ENCODE measurements around the gene PTGIR.

Gene PTGIR

DNA sequence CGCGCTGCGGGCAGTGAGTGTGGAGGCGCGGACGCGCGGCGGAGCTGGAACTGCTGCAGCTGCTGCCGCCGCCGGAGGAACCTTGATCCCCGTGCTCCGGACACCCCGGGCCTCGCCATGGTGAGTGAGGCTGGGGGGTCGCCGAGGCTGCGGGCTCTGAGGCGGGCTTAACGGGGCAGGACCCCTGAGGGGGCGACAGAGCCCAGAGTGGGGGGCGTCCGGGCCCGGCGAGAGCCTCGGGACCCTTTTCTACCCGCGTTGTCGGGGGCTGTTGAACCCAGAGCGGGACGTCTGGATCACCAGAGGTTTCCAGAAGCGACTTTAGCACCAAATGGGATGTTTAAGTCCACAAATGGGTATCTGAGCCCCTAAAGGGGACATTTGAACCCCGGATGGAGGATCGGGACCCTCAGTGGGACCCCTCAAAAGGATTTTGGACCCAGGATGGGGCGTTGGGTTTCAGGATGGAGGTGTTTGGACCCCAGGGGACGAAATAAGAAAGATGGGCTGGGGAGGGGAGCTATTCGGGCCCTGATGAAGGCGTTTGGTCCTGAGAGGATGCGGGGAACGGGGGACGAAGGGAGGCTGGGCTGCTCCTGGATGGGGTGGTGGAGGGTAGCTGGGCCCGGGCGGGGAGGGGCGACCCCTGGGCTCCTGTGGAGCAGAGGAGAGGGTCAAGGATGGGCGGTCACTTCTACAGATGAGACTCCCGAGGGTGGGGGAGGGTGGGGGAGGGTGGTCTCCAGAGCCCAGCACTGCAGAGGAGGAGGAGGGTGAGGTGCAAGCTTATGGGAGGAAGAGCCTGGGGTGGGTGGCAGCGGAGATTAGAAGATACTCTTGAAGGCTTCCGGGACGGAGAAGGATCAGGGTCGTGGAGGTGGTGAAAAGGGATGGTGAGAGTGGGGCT lies 23.3 kb downstream of the PTGIR start, which contains the start of gene CALM3:
CALM3 (plus strand) TSS at position 13 of the 907 bp plus-strand sequence; CDS start at position 118, 105 bp downstream.
- no peak for DNase-seq (ENCODE audit: low read depth in 2 of 2)

DNA sequence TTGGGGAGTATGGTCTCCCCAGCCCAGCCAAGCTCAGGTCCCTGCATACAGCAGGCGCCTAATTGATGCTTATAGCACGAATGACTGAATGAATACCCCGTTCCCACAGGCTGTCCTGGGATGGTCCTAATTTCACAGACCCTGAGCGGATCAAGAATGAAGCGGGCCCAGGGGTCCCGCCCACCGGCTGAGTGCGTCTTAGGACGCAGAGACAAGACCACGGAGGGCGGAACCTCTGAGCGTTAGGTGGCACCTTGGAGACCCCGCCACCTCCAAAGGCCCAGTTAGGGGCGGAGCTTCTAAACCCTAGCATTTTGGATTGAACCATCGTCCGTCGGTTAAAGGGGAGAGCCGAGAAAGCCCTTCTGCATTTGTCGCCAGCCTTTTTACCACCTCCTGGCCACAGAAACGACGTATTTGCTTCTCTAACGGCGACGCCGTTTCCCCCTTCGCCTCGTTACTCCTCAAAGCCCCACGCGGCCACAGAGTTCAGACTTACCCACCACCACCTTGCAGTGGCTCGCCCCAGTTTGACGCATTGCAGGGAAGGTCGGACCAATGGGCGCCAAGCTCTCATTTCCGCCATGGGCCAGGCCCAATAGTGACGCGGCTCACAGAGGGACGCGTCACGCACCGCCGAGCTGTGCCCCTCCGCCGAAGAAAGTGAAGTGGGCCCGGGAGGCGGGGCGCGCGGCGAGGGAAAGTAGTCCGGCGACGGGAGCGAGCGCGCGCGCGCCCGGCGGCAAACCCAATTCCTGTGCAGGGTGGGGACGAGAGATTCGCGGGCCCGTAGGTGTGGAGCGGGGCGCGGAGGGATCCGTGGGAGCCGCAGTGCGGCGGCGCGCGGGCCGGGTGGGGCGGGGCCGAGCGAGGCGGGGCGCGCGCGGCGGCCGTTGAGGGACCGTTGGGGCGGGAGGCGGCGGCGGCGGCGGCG lies 24.2 kb downstream of the PTGIR start:
- DNase-seq (ENCODE audit: low read depth in 2 of 2), result peak; percentile 94 to 96

DNA sequence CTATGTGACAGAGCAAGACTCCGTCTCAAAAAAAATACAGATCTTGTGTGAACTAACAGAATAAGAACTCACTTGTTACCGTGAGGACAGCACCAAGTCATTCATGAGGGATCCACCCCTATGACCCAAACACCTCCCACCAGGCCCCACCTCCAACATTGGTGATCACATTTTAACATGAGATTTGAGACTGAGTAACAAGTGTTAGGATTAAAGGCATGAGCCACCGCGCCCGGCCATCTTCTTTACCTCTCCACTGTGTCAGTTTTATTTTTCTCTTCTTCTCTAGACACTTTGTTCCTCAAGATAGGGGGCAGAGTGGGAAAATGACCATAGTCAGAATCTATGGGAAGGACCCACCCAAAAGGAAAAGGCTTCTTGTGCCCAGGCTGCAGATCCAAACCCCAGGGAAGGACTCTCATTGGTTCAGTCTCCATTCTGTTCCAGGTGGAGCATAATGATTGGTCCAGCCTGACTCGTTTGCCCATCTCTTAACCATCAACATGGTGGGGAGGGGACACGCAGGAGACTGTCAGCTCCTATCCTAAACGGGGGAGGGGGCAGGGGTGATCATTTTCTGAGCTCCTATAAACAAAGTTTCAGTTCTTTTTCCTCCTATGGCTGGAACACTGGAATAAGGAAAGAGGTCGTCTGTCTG lies 25.0 kb downstream of the PTGIR start:
- no peak for DNase-seq (ENCODE audit: low read depth in 2 of 2)

DNA sequence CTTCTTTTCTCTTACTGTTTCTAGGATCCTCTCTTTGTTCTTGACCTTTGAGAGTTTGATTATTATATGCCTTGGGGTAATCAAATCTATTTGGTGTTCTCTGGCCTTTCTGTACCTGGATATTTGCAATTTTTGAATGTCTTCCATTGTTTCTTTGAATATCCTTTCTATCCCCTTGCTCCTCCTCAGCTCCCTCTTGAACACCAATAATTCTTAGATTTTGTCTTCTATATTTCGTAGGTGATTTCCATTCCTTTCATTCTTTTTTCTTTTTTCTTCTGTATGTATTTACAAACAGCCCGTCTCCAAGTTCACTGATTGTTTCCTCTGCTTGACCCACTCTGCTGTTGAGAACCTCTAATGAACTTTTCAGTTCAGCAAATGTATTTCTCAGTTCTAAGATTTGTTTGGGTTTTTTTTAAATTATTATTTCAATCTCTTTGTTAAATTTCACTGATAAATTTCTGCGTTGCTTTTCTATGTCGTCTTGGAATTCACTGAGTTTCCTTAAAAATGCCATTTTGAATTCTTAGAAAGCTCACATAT lies 26.4 kb downstream of the PTGIR start:
- no peak for DNase-seq (ENCODE audit: low read depth in 2 of 2)

DNA sequence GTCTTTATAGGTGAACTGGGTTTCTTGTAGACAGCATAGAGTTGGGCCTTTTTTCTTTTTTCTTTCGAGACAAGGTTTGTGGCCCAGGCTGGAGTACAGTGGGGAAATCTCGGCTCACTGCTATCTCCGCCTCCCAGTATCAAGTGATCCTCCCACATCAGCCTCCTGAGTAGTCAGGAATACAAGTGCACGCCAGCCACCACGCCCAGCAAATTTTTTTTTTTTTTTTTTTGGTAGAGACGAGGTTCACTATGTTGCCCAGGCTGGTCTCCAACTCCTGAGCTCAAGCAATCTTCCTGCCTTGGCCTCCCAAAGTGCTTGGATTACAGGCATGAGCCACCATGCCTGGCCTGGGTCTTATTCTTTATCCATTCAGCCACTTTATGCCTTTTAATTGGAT lies 28.9 kb downstream of the PTGIR start:
- no peak for DNase-seq (ENCODE audit: low read depth in 2 of 2)

DNA sequence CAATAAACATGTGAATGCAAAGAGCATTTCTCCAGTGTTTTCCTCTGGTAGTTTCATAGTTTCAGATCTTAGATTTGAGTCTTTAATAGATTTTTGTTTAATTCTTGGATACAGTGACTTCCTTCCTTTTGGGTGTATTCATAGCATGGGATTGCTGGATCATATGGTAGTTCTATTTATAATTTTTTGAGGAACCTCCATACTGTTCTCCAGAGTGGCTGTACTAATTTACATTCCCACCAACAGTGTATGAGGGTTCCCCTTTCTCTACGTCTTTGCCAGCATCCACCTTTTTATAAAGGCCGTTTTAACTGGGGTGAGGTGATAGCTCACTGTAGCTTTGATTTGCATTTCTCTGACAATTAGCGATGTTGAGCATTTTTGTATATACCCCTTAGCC lies 33.0 kb downstream of the PTGIR start:
- no peak for DNase-seq (ENCODE audit: low read depth in 2 of 2)

DNA sequence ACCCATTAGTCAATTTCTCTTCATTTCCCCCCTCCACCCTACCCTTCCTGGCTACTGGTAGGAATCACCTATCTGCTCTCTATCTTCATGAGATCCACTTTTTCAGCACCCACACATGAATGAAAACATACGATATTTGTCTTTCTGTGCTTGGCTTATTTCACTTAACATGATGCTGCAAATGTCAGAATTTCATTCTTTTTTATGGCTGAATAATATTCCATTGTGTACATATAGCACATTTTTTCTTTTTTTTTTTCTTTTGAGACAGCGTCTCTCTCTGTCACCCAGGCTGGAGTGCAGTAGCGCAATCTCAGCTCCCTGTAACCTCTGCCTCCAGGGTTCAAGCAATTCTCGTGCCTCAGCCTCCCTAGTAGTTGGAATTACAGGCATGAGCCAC lies 33.6 kb downstream of the PTGIR start:
- no peak for DNase-seq (ENCODE audit: low read depth in 2 of 2)

DNA sequence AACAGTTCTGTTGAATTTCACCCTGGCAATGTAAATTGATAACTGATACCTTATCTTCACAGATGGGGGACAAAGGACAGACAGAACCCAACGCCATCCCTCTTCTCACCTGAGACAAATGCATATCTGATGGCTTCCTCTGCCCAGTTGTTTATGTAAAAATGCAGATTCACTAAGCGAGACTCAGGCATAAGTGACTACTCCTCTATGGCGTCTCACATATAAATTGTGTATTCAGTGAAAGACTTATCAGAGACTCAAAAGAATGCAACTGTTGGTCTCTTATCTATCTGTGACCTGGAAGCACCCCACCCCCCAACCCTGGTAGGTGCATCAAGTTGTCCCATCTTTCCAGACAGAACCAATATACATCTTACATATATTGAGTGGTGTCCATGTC lies 37.0 kb downstream of the PTGIR start:
- DNase-seq (ENCODE audit: low read depth in 2 of 2), result no peak

DNA sequence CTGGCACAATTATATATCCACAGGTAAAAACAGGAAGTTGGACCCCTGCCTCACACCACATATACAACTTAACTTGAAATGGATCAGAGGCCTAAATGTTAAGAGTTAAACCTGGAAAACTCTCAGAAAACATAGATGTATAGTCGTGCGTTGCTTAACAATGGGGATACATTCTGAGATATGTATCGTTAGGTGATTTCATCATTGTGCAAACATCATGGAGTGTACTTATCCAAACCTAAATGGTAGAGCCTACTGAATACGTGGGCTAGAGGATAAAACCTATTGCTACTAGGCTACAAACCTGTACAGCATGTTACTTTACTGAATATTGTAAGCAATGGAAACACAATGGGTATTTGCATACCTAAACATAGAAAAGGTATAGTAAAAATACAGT lies 38.6 kb downstream of the PTGIR start:
- DNase-seq (ENCODE audit: low read depth in 2 of 2), result no peak

DNA sequence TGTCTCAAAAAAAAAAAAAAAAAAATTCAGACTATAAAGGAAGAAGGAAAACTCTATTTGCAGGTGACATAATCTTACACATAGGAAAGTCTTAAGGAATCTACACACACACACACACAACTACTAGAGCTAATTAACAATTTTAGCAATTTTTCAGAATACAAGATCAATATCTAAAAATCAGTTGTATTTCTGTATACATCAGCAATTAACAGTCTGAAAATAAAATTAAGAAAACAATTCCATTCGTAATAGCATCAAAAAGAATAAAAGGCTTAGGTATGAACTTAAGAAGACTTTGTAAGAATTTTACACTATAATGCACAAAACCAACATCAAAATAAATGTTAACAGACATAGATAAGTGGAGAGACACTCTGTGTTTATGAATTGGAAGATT lies 39.4 kb downstream of the PTGIR start:
- DNase-seq (ENCODE audit: low read depth in 2 of 2), result no peak

DNA sequence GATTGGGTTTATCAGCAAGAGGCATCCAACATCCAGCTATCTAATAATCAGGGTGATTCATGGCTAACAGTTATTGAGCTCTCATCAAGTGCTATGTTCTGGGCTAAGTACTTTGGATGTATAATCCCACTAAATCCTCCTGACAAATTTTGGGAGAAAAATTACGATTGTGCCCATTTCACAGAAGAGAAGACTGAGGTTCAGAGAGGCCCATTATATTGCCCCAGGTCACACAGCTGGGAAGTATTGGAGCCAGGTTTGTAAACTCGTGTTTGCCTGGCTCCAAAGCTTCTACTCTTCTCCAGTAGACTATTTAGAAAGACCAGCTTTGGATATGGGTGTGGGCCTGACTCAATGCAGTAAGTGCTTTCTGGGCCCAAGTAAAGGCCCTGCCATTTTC lies 44.6 kb downstream of the PTGIR start:
- DNase-seq (ENCODE audit: low read depth in 2 of 2), result no peak

DNA sequence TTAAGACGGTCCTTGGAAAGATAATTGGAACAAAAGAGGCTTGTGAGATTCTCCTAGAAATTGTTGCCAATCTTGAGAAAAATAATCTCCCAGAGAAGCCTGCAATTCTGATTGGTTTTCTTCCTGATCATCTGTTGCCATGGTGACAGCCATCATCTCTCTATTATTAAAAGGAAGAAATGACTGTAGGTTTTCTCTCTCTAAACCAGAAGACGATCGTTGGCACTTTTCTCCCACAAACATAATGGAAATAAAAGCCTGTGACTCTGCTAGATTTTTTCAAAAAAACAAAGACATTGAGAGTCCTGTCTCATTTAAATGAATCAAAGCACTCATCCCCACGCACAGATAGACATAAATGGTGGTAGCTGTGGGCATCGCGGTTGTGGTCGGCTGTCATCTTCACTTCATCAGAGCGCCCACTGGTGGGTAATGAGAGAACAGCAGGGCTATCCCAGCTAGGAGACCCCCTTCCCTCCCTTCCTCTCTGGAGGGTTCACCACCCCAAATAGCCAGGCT lies 45.5 kb downstream of the PTGIR start:
- DNase-seq (ENCODE audit: low read depth in 2 of 2), result no peak

DNA sequence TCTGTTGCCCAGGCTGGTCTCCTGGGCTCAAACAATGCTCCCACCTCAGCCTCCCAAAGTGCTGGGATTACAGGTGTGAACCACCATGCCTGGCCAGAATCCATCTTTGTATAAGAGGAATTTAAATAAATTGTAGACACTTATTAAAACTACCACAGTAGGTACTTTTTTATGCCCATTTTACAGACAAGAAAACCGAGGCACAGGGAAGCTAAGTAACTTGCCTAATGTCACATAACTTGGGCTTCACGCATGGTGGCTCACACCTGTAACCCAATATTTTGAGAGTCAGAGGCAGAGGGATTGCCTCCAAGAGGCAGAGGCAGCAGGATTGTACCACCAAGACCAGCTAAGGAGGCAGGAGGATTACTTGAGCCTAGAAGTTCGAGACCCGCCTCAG lies 46.4 kb downstream of the PTGIR start:
- no peak for DNase-seq (ENCODE audit: low read depth in 2 of 2)

DNA sequence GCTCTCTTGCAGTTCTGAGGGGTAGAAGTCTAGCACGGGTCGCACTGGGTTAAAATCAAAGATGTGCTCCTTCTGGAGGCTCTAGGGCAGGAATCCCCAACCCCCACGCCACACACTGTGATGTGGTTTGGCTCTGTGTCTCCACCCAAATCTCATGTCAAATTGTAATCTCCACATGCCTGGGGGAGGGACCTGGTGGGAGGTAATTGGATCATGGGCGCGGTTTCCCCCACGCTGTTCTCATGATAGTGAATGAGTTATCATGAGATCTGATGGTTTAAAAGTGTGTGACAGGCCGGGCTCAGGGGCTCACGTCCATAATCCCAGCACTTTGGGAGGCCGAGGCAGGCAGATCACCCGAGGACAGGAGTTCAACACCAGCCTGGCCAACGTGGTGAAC lies 50.4 kb downstream of the PTGIR start:
- no peak for DNase-seq (ENCODE audit: low read depth in 2 of 2)

DNA sequence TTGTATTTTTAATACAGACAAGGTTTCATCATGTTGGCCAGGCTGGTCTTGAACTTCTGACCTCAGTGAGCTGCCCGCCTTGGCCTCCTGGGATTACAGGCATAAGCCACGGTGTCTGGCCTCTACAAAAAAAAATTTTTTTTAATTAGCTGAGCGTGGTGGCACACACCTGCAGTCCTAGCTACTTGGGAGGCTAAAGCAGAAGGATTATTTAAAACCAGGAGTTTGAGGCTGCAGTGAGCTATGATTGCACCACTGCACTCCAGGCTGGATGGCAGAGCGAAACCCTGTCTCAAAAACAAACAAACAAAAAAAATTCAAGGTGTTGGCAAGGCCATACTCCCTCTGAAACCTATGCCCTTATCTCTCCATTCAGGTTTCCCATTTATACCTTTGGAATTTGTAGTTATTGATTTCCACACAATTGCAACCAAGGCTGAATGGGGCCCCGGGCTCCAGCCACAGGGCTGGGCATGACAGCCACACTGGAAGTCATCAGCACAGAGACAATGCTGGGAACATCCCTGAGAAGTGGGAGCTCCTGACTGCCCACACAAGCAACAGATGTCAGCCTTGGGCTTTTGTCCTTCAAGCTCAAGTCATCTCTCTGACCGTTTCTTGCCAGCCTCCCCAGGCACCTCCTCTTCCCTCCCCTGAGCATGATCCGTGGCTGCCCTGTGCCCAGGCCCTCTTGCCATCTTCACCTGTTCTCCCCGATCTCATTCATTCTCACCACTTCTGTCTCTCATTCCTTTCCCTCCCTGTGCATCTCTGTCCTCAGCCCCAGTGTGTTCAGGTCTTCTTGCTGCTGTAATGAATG lies 51.0 kb downstream of the PTGIR start:
- no peak for DNase-seq (ENCODE audit: low read depth in 2 of 2)

DNA sequence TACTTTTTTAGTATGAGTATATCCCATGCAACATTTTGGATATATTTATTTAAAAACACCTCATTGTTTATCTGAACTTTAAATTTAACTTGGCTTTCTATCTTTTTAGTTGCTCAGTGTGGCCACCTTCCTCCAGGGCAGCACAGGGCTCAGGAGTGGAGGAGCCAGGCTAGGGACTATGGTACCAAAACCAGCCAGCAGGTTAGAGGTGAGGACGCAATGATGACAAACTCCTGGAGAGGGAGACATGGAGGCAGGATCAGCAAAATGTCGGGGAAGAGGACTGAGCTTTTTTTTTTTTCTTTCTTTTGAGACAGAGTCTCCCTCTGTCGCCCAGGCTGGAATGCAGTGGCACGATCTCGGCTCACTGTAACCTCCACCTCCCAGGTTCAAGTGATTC lies 53.4 kb downstream of the PTGIR start:
- no peak for DNase-seq (ENCODE audit: low read depth in 2 of 2)

Data from stimulated activated CD8-positive, alpha-beta memory T cell treated with anti-CD3 and anti-CD28 coated beads, Interleukin-2, amount 100 ng/mL, for 1 hour (primary cell).